ENCODE data around the gene BAIAP2L2.

DNA sequence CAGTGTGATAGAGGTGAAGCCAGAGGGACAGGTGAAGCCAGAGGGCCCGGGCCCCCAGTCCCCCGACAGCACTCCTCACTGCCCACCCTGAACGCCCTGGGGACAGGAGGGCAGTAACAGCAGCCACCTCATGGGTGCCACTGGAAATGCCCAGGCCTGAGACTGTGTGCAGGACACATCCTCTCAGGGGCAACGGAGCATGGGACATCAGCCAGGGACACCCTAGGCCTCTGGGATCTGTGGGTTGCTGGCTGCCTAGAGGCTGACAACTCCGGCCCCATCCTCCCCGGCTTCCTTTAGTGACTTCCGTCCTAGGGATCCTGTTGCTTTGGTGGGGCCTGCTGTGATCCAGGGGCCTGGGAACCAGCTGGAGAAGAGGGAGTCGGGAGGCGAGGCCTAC is 17.4 kb upstream of the BAIAP2L2 start:
- TF ChIP-seq, protein P1, sequence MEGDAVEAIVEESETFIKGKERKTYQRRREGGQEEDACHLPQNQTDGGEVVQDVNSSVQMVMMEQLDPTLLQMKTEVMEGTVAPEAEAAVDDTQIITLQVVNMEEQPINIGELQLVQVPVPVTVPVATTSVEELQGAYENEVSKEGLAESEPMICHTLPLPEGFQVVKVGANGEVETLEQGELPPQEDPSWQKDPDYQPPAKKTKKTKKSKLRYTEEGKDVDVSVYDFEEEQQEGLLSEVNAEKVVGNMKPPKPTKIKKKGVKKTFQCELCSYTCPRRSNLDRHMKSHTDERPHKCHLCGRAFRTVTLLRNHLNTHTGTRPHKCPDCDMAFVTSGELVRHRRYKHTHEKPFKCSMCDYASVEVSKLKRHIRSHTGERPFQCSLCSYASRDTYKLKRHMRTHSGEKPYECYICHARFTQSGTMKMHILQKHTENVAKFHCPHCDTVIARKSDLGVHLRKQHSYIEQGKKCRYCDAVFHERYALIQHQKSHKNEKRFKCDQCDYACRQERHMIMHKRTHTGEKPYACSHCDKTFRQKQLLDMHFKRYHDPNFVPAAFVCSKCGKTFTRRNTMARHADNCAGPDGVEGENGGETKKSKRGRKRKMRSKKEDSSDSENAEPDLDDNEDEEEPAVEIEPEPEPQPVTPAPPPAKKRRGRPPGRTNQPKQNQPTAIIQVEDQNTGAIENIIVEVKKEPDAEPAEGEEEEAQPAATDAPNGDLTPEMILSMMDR (IDR thresholded peaks at IDR 0.05), result no peak
- no peak for TF ChIP-seq ZFX (IDR thresholded peaks at IDR 0.05; ENCODE audit: borderline replicate concordance)

All from 22Rv1 (cell line).